ENCODE data around the gene NKX2-3.

NKX2-3 gene

DNA sequence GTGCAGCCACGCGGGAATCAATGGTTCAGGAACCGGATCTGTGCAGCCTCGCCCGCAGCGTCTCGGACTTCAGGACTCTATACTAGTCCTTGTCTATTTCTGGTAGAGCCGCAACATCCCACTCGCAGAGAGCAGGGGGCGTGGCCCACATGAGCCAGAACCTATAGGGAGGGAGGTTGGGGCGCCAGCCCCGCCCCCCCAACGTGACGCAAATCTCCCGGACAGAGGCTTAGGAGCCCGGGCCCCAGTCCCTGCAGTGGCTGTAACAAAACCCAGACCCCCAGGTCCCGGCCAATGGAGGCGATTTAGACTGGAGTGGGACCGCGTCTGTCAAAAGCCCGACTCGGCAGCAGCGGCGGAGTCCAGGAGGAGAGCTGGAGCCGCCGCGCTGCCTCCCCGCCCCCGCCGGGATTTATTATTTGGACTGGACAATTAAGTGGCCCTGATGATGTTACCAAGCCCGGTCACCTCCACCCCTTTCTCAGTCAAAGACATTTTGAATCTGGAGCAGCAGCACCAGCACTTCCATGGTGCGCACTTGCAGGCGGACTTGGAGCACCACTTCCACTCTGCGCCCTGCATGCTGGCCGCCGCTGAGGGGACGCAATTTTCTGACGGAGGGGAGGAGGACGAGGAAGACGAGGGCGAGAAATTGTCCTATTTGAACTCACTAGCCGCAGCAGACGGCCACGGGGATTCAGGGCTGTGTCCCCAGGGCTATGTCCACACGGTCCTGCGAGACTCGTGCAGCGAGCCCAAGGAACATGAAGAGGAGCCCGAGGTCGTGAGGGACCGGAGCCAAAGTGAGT is at the start of gene NKX2-3:
Gene NKX2-3, plus strand, starts transcription at position 256 of the 809 bp plus-strand sequence. Its CDS starts 190 bp downstream, at position 446.
- DNase-seq (ENCODE audit: low read depth in 3 of 3) = peak; percentile 29 to 48 (median 41)

DNA sequence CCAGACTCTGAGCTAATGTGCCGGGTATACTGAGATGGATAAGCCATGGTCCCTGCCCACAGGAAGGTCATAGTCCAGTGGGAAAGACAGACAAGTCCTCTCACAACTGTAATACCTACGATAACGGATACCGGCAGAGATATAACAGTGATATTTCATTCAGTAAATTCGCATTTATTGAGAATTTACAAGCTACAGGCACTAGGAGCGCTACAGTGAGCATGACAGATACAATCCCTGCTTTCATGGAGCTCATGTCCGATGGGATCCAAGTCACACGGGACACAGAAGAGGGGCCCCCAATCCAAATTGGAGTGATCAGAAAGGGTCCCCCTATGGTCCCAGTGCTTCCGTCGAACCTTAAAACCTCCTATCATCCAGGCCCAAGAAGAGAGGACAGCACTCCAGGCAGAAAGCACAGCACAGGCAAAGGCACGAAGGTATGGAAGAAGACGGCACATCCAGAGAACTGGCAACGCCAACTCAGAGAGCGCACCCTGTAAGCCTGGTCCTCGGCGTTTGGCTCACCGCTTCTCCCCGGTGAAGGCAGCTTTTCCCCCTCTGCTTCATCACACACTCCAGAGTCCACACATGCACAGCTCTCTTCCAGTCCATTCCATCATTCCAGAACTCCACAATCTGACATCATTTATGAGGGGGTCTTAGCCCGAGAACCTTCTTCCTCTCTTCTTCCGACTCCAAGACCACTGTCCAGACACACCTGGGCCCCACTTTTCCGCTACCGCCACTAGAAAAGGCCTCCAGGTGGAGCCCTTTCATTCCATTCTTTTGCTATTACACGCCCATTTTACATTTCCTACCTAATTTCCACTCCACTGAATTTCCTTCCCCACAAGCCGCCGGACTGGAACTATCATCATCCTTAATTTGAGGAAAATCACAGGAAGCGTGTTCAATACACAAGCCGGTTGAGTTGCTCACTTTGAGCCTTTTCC is 47.8 kb upstream of the NKX2-3 start:
- DNase-seq (ENCODE audit: low read depth in 3 of 3) = no peak

GRCh38 chr10:99487125-99487807 is 45.5 kb upstream of the NKX2-3 start:
- no peak for DNase-seq (ENCODE audit: low read depth in 3 of 3)

- no peak for DNase-seq (ENCODE audit: low read depth in 3 of 3)
Measured at GRCh38 chr10:99489271-99489670, 43.5 kb upstream of the NKX2-3 start.

DNA sequence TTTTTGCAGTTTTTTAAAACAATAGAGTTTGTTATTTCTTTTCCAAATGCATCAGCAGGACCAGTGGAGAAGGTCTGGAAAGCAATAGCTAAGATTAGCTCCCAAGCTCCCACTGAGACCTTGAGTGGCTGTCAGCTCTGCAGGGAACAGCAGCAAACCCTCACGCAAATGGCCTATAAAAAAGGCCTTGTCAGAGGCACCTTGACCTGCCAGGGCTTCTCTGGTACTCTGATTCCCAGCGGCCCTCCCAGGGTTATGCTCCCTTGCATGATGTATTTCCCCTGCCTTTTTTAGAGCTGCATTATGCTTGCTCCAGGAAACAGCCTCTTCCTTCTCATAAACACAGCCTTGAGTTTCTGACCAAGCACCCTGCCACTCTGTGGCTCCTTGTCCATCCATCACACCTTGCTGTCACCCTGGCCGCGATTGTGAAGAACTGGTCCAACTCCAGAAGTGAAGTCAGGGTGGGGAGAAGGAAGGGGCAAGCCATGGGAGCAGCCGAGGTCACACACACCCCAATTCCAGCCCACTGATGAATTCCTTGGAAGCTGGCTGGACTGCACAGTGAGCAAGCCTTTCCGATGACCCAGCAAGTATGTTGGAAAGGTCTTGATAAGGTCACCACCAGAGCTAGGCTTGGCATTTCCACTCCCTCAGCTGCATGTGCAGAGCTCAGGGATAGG is 35.3 kb upstream of the NKX2-3 start:
- DNase-seq (ENCODE audit: low read depth in 3 of 3) = no peak

GRCh38 chr10:99506416-99506815 is 26.3 kb upstream of the NKX2-3 start:
- DNase-seq (ENCODE audit: low read depth in 3 of 3) = no peak

DNA sequence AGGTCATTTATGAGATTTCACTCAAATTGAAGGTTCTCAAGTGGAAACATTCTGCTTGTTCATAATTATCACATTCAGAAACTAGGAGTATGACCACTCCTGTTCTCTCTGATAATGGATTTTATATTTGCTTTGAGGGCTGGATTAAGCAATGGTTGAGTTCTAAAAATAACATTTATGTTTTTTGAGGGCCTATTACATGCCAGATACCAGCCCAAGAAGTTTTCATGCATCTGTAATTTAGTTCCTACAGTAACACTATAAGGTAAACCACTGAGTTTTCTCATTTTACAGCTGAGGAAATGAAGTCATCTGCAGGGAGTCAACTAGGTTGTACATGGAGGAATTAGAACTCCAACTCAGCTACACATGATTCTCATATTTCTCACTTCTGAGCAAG is 25.5 kb upstream of the NKX2-3 start:
- no peak for DNase-seq (ENCODE audit: low read depth in 3 of 3)

- no peak for DNase-seq (ENCODE audit: low read depth in 3 of 3)
Measured at GRCh38 chr10:99513061-99513460, 19.7 kb upstream of the NKX2-3 start.

DNA sequence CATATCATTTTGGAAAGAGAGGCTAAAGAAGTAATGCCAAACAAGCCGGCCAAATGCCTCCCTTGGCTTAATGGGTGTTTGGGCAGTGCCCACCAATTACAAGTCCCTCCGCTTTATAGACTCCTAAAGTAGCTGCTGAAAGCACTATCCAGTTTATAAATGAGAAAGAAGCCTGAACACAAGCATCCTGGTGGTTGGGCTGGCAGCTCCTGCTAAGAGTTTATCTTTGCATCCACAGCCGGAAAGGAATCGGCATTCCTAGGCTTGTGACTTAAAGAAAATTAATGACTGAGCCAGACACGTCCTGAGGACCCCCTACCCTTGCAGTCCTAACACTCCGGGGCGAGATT is 13.1 kb upstream of the NKX2-3 start:
- no peak for DNase-seq (ENCODE audit: low read depth in 3 of 3)

- DNase-seq (ENCODE audit: low read depth in 3 of 3) = no peak
Measured at GRCh38 chr10:99520040-99520846, 12.5 kb upstream of the NKX2-3 start.

DNA sequence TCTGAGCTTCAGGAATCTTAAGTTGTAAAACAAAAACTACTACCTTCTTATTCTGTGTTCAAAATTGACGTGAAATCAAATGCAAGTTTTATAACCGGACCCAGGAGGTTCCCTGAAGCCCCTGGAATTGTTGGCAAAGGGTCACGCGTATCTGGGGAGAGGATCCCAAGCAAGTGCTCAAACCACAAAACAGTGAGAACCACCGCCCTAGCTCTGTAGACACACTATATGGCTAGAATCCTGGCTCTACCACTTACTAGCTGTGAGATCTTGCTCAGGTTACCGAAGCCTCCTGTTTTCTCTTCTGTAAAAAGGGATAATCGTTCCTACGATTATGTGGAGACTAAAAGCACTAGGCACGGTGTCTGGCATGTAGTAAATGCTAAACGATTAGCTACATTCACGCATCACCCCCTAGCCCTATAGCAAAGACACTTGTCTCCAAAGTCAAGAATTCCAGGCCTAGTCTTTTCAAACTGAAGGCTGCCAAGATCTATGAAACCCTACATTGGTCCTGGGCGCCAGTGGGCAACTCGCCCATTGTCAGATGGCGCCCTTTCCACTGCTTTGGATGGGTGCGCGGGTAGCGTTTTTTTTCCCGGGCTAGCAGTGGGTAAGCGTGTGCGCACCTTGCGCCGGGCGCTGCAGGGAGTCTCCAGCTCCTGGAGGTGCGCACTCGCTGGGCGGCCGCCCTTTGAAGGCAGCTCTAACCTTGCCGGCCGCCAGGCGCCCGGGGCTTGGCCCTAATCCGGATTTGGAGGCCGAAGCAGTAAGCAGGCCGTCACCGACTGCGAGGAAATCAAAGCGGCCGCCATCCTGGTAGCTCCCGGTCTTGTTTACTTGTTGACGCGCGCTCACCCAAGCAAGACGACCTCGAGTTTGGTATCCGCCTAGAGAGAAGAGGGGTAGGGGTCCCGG is 11.6 kb upstream of the NKX2-3 start:
- DNase-seq (ENCODE audit: low read depth in 3 of 3) = no peak

DNA sequence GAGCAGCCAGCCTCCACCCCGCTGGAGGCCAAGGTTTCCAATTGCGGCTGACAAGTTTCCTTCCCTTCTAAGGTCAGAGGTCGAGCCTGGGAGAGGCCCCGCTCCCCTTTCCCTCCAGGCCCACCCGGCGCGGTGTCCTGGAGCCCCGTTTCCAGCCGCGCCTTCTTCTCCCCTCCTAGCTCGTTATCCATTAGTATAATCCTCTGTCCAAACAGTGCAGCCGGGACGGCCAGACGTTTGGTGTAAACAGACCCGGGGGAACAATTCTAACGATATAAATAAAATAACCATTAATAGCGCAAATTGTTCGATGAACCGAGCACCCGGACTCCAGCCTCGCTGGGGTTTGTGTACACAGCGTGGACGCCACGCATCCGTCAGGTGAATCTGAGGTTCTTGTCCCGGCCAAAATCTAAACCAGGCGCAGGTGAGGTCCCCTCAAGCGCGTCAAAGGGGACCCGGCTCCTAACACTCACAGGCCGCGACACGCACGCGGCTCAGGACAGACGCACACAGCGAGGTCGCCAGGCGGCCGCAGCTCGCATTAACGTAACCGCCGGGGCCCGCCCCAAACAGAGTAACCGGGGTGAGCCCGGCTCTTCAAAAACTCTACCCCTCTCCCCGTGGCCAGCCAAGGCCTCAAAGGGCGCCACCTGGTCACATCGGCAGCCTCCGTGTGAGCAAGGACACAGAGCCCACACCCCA is 10.8 kb upstream of the NKX2-3 start:
- no peak for DNase-seq (ENCODE audit: low read depth in 3 of 3)

GRCh38 chr10:99522470-99523250 is 10.1 kb upstream of the NKX2-3 start:
- DNase-seq (ENCODE audit: low read depth in 3 of 3) = no peak

DNA sequence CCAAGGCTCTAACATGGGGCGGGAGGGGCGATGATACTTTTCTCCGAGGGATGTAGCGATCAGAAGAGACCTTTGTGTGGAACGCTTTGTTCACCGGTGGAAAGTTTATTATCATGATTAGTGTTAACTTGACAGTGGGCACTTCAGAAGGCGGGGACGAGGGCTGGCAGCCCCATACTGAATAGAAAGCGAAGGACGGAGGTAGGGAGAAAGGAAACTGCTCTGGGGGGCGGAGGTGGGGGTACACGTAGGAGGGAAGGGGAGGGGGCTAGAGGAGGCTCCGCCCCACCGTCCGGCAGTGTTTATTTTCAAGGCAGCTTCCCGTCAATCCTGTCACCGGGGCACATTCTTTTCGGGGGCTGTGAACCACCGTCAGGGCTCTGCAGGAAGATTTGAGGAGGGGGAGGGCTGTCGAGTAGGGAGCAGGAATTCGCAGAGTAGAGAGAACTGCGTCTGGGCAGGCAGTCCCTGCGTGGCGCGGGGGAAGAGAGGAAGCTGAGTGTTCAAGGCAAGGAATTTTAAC is 9.4 kb upstream of the NKX2-3 start:
- DNase-seq (ENCODE audit: low read depth in 3 of 3) = no peak

- no peak for DNase-seq (ENCODE audit: low read depth in 3 of 3)
Measured at GRCh38 chr10:99524050-99524666, 8.6 kb upstream of the NKX2-3 start.

GRCh38 chr10:99524736-99525380 is 7.9 kb upstream of the NKX2-3 start:
- no peak for DNase-seq (ENCODE audit: low read depth in 3 of 3)

DNA sequence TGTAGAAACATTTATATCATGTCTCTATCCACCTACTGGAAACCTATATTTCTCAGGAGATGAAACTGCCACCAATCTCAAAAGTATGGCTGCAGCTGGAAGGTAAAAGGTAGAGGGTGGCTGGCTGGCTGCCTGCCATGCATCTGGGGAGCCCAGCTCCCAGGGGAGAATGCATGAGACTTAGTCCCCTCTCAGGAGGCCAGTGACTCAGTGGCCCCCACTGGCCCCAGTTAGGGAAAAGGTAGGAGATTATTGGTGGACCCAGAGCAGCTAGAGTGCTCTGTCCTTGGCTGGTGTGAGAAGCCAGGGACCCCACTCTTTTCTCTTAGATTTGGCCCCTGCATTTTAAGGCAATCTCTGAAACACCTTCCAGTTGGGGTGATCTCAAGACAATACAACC is 6.8 kb upstream of the NKX2-3 start:
- no peak for DNase-seq (ENCODE audit: low read depth in 3 of 3)

Measured in stimulated activated CD4-positive, alpha-beta T cell treated with anti-CD3 and anti-CD28 coated beads, TNF-alpha, amount 100 ng/mL, for 48 hours (primary cell).